Endothelial cell (in vitro differentiated cells): Measurements from ENCODE around the gene ZFYVE9. TPM values are rescaled to one million over a fixed set of nuclear protein-coding genes. Genes with fewer than 3 reads are reported as not detected.

Source experiments
- DNase-seq: peaks from one replicate; pipeline ENCODE4 v3.0.0; 2021; ENCODE audit warnings: low spot score
- H3K27ac Mint-ChIP-seq: one replicate; pipeline ENCODE4 v1.8.0; 2021; ENCODE audit warnings: mixed read lengths, inconsistent platforms; ENCODE audit not compliant: unreplicated experiment
- H3K27me3 Mint-ChIP-seq: one replicate; pipeline ENCODE4 v1.8.0; 2021; ENCODE audit warnings: mild to moderate bottlenecking, moderate library complexity, mixed read lengths, inconsistent platforms; ENCODE audit not compliant: unreplicated experiment
- H3K36me3 Mint-ChIP-seq: one replicate; pipeline ENCODE4 v1.8.0; 2021; ENCODE audit warnings: mild to moderate bottlenecking, low read depth, mixed read lengths, inconsistent platforms; ENCODE audit not compliant: unreplicated experiment
- H3K4me1 Mint-ChIP-seq: one replicate; pipeline ENCODE4 v1.8.0; 2021; ENCODE audit warnings: mild to moderate bottlenecking, mixed read lengths, inconsistent platforms; ENCODE audit not compliant: unreplicated experiment
- H3K4me3 Mint-ChIP-seq: one replicate; pipeline ENCODE4 v1.8.0; 2021; ENCODE audit warnings: mild to moderate bottlenecking, mixed read lengths, inconsistent platforms; ENCODE audit not compliant: unreplicated experiment
- H3K9me3 Mint-ChIP-seq: one replicate; pipeline ENCODE4 v1.8.0; 2021; ENCODE audit warnings: mixed read lengths, inconsistent platforms; ENCODE audit not compliant: unreplicated experiment
- total RNA-seq: library from RNA; stranded (reverse); fragmentation: NEBNext Ultra II Directional; extraction: Animal tissue kit (Norgen Biotek cat#: 25700); gene quantifications from one replicate; pipeline ENCODE4 v1.2.1, GENCODE V29; 2021; ENCODE audit not compliant: unreplicated experiment
- TF ChIP-seq, protein P1 (sequence below): fragments of 200-600 bp; sonication (generic); IDR thresholded peaks from one replicate; pipeline ENCODE4 v1.5.0; 2021; ENCODE audit warnings: antibody characterized with exemption; ENCODE audit not compliant: unreplicated experiment

The ZFYVE9 gene
- total RNA-seq, 1 donor from 2014 or later = 19.5 TPM

DNA sequence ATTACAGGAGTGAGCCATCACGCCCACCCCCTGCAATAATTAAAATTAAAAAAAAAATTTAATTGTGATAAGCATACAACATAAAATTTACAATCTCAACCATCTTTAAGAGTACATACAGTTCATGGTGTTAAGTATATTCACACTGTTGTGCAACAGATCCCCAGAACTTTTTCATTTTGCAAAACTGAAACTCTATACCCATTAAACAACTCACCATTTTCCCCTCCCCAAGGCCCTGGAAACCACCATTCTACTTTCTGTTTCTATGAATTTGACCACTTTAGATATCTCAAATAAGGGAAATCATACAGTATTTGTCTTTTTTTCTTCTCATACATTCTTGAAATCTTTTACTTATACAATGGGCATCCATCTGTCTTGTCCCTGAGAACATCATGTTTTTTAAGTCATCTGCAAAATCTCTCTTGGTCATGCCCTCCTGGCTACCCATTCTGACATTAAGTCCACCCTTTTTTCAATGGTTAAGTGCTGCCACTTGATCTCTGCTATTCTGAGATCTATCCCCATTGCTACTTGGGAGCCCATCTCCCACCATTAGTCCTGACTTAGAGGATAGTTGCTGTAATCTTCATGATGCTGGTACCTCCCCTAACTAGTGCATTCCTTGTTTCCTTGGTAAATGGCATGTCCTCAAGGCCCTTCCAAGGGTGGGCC is 39.4 kb upstream of the ZFYVE9 start:
- Mint-ChIP-seq H3K4me1 (no peaks in the 10 kb centered on the region), H3K36me3 (no peaks in the 10 kb centered on the region), H3K27ac (no peak overlapping the region), H3K9me3 (no peaks in the 10 kb centered on the region), H3K27me3 (no peaks in the 10 kb centered on the region), H3K4me3 (no peak overlapping the region)
- TF ChIP-seq, protein P1, sequence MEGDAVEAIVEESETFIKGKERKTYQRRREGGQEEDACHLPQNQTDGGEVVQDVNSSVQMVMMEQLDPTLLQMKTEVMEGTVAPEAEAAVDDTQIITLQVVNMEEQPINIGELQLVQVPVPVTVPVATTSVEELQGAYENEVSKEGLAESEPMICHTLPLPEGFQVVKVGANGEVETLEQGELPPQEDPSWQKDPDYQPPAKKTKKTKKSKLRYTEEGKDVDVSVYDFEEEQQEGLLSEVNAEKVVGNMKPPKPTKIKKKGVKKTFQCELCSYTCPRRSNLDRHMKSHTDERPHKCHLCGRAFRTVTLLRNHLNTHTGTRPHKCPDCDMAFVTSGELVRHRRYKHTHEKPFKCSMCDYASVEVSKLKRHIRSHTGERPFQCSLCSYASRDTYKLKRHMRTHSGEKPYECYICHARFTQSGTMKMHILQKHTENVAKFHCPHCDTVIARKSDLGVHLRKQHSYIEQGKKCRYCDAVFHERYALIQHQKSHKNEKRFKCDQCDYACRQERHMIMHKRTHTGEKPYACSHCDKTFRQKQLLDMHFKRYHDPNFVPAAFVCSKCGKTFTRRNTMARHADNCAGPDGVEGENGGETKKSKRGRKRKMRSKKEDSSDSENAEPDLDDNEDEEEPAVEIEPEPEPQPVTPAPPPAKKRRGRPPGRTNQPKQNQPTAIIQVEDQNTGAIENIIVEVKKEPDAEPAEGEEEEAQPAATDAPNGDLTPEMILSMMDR = no peak
- no peak for DNase-seq

DNA sequence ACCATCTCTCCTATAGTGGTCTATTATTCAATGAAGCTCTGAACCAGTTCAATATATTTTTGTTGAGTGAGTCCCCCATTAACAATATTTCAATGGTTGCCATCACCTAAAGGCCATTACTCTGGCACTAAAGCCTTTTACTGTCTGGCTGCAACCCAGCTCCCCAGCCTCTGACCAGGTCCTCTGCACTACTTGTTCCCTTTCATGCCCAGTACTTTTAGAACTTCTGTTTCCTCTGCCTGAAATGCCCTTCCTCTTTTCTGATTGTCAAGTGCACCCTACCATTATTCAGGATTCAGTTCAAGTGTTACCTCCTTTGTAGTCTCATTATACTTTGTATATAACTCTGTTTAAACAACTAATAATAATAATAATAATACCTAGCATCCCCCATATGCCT is 30.4 kb upstream of the ZFYVE9 start:
- no peak for DNase-seq
- TF ChIP-seq, protein P1 = no peak
- Mint-ChIP-seq H3K9me3 (no peaks in the 10 kb centered on the region), H3K4me1 (peaks cover 8% of the 10 kb centered on the region), H3K27me3 (peaks cover 2% of the 10 kb centered on the region), H3K36me3 (no peaks in the 10 kb centered on the region), H3K27ac (no peak overlapping the region), H3K4me3 (no peak overlapping the region)

DNA sequence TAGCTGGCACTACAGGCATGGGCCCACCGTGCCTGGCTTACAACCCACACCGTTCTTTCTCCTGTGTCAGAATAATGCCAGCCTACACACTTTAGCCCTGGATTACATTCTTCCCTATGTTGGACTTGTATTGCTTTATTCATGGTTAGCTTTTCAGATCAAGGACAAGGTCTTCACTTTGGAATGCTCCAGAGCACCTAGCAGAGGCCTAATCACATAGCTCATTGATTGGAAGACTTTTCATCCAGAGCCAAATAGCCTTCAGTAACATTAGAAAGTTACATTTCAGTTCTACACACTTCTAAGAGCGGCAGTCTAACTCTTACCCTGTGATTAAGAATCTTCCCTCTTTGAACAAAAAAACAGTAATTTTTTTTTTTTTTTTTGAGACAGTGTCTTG is 29.4 kb upstream of the ZFYVE9 start:
- H3K4me1 Mint-ChIP-seq = peaks cover 8% of the 10 kb centered on the region
- no peak for DNase-seq
- H3K36me3 Mint-ChIP-seq = no peaks in the 10 kb centered on the region

DNA sequence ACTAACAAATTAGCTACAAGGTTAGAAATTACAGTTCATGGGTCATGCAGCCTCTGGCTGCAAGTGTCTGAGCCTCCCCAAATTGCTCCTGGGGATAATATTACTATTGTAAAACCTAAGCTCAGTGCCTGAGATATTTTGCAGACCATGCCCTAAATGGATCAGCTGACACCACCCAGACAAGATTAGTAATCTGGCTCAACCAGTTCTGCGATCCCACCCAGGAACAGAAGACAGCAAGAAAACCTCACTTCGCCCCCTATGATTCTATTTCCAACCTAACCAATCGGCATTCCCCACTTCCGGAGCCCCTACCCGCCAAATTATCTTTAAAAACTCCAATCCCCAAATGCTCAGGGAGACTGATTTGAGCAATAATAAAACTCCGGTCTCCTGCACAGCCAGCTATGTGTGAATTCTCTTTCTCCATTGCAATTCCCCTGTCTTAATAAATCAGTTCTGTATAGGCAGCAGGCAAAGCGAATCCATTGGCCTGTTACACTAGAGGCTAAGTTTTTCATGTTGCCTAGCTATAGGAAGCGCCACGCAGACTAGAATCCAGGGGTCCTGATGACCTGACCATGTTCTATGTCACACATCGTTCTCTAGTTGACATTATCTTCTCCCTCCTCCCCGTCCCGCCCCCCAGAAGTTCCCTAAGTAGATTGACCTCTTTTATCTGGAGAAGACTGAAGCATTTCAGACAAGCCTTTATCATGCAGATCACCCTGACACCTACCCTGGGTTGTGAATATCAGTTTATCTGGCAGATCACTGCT is 22.4 kb upstream of the ZFYVE9 start:
- H3K27me3 Mint-ChIP-seq = peaks cover 3% of the 10 kb centered on the region
- no peaks in the 10 kb centered on the region for H3K9me3 Mint-ChIP-seq
- no peak overlapping the region for H3K4me3 Mint-ChIP-seq
- no peak for DNase-seq
- H3K27ac Mint-ChIP-seq = no peak overlapping the region
- H3K4me1 Mint-ChIP-seq = no peaks in the 10 kb centered on the region
- no peaks in the 10 kb centered on the region for H3K36me3 Mint-ChIP-seq
- TF ChIP-seq, protein P1 = no peak

More for the DNA sequence above, 29.4 kb upstream of the ZFYVE9 start:
- no peak overlapping the region for H3K27ac Mint-ChIP-seq
- no peak overlapping the region for H3K4me3 Mint-ChIP-seq
- no peaks in the 10 kb centered on the region for H3K9me3 Mint-ChIP-seq
- H3K27me3 Mint-ChIP-seq = peaks cover 2% of the 10 kb centered on the region
- TF ChIP-seq, protein P1 = no peak

DNA sequence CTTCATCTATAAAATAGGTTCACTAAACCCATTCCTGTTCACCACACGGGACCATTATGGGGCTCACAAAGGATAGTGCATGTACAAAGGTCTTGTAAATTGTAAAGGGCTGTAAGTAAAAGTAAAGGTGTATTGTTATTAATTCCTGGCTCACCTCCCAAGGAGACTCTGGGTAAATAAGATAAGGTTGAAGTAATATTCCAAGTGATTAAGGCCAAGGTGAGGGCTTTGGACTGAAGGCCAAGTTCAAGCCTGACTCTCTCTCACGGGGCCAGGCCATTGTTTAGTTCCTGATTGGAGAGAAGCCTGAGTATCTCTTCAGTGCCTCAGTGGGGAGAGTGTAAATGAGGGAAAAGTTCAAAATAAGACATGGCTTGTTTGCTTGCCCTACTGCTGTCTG is 19.5 kb upstream of the ZFYVE9 start:
- DNase-seq = no peak
- H3K9me3 Mint-ChIP-seq = no peaks in the 10 kb centered on the region
- H3K27ac Mint-ChIP-seq = no peak overlapping the region
- no peaks in the 10 kb centered on the region for H3K36me3 Mint-ChIP-seq
- H3K4me3 Mint-ChIP-seq = no peak overlapping the region
- TF ChIP-seq, protein P1 = no peak
- peaks cover 2% of the 10 kb centered on the region for H3K27me3 Mint-ChIP-seq
- no peaks in the 10 kb centered on the region for H3K4me1 Mint-ChIP-seq
